ENCODE data around the gene COL16A1.

DNA sequence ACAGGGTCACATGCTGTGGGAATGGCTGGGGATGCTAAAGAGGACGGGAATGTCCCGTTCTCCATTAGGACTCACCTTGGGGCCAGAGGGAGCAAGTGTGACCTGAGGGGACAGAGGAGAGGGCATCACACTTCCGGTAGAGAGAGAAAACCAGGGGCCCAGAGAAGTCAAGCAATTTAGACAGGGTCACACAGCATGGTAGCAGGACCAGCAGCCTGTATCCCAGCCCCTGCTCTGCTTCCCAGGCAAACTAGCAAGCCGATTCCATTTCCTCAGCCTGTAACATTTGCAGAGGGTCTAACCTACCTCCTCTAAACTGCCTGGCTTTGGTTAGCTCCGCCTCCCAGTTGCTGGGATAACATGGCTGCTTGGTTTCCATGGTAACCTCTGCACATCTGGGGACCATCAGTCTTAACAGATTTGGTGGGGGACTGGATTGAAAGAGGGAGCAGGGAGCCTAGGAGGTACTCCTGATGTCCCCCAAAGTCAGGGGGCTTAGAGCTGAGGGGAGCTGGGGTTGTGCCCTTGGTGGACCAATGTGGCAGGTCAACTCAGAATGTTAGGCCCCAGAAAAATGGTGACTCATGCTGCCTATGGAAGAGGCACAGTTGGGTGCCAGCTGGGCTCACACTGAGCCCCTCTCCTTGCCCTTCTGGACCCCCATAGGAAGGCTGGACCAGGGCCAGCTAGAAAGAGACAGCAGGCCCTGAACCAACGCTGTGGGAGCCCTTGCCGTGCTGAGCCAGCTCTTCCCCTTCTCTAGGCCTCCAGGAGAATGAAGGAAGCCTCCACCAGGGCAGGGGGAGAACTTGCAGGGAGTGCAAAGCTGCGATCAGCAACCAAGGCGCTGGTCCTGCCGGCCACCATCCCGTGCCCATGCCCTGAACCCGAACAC lies 9.5 kb downstream of the COL16A1 start:
- TF ChIP-seq, protein P1, sequence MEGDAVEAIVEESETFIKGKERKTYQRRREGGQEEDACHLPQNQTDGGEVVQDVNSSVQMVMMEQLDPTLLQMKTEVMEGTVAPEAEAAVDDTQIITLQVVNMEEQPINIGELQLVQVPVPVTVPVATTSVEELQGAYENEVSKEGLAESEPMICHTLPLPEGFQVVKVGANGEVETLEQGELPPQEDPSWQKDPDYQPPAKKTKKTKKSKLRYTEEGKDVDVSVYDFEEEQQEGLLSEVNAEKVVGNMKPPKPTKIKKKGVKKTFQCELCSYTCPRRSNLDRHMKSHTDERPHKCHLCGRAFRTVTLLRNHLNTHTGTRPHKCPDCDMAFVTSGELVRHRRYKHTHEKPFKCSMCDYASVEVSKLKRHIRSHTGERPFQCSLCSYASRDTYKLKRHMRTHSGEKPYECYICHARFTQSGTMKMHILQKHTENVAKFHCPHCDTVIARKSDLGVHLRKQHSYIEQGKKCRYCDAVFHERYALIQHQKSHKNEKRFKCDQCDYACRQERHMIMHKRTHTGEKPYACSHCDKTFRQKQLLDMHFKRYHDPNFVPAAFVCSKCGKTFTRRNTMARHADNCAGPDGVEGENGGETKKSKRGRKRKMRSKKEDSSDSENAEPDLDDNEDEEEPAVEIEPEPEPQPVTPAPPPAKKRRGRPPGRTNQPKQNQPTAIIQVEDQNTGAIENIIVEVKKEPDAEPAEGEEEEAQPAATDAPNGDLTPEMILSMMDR (IDR thresholded peaks at IDR 0.05; ENCODE audit: poor library complexity), result no peak
- TF ChIP-seq EZH2 (IDR thresholded peaks at IDR 0.05; ENCODE audit: borderline replicate concordance), result no peak
- no peak for TF ChIP-seq EZH2phosphoT487 (IDR thresholded peaks at IDR 0.05; ENCODE audit: low read depth, severe bottlenecking, unreplicated experiment)

Measured in hepatocyte (in vitro differentiated cells).